HG02973 (cell line): ENCODE data around the gene RAI1.

Experiments
- ATAC-seq: cut with Tn5 transposase; IDR thresholded peaks from one replicate; pipeline ENCODE4 v1.9.1; 2021; ENCODE audit warnings: moderate library complexity; ENCODE audit not compliant: unreplicated experiment

The RAI1 gene

DNA sequence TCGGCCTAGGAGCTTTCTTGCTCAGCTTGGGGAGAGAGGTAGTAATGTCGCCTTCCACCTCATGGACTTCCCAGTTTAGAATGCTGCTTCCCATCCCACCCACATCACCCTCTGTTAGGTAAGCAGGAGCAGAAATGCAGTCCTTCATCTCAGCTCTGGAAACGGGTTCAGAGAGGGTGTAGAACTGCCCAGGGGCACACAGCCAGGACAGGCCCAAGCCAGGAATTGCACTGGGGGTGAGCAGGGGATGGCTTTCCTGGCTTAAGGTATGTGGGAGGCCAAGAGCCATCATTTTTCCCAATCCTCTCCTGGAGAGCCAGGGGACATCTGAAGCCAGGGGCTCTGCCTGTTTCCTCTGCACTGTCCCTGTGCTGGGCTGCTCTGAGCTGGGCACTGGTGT lies 33.6 kb downstream of the RAI1 start:
- no peak for ATAC-seq

DNA sequence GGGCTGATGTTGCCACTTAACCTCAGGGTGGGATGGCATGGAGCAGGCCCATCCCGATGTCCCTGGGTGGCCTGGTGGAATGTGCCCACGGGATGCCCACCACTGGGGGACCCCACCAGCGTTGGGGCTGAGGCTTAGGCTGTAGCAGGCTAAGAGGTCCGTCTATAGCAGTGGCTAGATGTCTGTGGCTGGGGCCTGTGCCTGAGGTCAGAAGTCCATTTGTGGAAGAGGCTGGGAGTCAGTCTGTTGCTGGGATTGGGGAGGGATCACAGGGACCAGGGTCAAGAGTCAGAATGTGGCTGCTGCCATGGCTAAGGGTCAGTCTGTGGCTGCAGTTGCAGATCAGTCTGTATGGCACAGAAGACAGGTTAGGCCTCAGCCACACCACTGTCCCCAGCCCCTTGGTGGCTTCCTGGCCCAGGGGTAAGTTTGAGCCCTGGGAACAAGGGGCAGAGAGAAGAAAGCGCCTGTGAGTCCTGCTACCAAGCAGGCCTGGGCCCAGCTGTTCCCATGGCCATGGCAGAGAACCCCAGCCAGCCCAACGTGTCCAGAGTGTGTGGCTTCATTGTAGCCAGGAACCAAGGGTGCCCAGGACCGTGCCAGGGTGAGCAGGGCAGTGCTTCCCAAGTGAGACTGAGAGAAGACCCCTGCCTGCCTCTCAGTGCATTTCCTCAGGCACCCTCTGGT lies 35.7 kb downstream of the RAI1 start:
- ATAC-seq, result no peak

DNA sequence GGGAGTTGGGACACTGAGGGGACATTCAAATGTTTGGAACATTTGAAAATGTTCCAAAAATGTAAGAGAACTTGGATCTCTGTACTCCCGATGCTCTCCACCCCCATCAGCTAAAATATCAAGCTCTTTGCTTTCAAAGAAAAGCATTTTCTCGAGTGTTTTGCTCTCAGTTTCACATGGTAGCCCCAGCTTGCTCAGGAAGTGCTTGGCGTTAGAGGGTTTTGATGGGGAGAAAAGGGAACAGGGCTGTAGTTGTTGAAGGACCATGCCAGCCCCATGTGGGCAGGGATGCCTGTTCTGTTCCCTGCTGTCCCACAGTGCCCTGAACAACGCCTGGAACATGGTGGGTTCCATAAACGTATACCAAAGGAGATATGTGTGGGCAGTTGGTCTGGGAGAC lies 37.0 kb downstream of the RAI1 start:
- ATAC-seq, result no peak

DNA sequence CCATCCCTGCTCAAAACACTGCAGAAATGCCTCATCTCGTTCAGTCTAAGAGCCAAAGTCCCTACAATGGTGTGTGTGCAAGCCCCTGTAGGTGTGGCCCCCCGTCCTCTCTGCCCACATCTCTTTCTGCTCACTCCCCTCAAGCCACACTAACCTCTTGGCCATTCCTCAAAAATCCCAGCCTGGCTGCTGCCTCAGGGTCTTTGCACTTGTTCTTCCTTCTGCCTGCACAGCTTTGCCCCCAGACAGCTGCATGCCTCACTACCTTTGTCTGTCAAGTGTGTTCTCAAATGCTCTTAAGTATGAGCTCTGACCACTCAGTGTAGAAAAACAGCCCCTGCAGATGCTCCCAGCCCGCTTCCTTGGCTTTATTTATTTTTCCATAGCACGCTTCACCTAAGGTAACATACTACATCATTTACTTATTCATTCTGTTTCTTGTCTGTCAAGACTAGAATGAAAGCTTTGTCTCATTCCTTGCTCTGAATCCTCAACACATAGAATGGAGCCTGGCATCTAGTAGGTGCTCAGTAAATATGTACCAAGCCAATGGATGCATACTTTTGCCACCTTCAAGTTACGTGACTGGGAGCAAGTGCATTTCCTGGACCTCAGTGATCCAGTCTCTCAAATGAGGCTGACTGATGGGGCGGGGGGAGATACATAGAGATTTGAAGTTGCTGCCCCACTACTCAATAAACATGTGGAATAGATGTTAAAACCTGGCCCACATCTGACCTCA lies 38.1 kb downstream of the RAI1 start:
- no peak for ATAC-seq

DNA sequence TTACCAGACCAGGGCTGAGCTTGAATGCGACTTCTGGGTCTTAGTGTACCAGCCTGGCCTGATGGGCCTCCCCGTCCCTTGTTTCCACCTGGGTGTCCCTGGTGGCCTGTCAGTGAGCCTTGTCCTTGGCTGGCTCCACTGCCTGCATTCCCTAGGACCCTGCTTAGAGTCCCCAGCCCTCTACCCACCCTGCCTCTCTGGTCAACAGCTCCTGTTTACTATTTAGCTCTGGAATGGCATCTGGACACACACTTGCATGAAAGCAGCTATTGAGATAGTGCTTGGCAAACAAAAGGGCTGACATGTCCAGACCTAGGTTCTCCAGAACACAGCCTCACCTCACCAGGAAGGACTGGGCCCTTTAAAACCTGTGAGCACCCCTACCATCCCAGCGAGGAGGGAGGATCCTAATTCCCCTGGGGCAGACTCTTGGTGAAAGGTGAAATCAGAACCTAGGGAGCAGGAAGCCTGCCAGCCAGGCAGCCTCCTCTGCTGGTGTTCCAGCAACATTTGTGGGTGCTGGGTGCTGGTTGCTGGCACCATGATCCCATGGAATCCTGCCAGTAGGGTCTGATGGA lies 38.8 kb downstream of the RAI1 start:
- no peak for ATAC-seq

DNA sequence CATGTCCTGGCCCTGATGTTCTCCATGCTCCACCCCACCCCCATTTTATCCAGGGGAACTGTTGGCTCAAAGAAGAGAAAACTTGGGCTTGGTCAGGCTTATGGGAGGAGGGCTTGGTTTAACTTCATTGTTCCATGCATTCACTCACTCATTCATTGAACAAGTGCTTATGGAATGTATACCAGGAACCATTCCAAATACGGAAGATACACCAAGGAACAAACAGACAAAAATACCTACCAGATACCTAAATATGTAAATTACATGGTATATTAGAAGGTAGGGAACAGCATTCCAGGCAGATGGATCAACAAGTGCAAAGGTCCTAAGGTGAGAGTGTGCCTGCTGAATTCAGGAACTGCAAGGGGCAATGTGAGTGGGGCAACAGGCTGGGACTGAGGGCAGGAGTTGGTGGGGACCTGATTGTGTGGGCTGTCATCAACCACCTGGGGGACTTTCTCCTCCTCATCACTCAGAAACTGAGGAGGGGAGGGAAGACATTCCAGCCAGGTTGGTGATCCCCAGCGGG lies 39.9 kb downstream of the RAI1 start:
- ATAC-seq, result no peak

DNA sequence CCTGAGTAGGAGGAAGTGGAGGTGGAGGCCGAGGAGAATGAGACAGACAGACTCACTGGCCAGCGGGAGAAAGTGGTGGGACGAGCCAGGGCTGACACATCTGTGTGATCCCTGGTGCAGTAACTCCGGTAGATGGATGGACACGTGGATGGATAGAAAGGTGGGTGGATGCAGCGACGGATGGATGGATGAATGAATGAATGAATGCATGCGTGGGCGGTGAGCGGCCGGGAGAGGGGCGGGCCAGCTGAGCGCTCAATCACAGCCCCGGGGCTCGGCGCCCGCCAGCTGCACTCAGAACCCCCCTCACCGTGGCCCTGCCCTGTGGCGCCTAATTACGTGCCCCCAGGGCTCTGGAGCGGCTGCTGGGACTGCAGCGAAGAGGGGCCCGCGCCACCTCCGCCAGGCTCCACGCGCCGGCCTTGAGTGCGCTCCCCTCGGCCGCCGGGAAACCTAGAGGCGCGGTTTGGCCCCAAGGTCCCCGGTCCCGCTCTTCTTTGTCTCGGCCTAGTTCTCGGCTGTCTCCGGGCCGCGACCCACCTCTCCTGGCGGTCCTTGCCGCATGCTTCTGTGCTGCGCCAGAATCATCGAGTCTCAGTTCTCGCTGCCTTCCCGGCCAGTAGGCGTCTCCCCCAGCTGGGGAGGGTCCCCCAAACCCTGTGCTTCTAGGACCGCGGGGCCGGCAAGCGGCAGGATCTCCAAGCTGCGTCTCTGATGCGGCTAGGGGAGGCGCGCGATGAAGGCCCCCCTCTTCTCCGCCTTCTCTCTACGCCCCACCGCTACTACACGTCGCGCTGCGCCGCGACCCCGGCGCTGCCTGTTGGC lies 41.0 kb downstream of the RAI1 start:
- ATAC-seq, result no peak

DNA sequence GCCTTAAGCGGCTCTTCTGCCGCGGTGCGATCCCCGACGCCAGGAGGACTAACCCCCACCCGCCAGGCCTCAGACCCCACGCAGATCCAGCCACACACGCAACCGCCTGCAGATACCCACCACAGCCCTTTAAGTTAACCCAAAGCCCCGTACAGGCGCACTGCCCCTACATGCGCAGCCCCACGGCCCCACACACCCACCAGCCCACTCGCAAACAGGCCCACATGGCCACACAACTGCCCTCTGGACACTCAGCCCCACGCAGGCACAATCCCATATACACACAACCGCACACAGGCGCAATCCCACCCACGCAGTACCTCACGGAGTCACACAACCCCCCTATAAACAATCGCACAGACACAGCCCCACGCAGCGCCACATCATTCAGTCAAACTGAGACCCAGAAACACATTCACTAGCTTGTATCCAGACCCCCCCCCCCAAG lies 41.7 kb downstream of the RAI1 start:
- no peak for ATAC-seq

DNA sequence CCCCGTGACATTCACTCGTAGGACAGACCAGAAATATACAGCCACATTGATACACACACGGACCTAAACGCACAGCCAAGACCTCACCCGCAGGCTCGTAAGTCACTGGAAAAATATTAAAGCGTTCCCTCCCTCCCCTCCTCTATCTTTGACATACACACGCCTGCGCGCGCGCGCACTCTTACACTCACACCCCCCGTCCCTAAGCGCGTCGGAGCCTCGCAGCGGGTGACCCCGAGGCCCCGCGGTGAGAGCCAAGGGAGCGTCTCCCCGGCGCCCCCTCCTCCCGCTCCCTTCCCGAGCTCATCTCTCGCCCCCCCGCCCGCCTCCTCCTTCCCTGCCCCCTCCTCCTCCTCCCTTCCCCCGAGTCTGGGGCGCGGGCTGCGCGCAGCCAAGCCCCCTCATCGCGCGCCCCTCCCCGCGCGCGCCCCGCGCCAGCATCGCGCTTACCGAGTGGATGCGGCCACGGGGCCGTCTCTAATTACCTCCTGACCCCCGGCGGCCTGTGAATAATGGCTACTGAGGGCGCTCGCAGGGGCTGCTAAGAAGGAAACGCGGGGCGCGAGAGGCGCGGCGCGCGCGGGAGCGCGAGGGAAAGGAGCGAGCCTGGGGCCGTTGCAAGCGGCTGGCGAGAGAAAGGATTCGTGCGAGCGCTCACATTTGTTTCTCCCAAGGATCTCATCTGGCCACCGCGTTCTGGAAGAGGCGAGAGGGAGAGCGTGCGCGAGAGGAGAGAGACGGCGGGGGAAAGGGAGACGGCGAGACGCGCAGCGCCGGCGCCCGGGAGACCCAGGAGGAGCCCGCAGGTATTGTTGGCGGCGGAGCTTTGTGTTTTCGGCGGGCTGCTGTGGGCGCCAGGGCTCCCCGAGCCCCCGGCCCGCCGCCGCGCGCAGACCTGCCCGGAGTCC lies 42.4 kb downstream of the RAI1 start:
- ATAC-seq, result no peak

DNA sequence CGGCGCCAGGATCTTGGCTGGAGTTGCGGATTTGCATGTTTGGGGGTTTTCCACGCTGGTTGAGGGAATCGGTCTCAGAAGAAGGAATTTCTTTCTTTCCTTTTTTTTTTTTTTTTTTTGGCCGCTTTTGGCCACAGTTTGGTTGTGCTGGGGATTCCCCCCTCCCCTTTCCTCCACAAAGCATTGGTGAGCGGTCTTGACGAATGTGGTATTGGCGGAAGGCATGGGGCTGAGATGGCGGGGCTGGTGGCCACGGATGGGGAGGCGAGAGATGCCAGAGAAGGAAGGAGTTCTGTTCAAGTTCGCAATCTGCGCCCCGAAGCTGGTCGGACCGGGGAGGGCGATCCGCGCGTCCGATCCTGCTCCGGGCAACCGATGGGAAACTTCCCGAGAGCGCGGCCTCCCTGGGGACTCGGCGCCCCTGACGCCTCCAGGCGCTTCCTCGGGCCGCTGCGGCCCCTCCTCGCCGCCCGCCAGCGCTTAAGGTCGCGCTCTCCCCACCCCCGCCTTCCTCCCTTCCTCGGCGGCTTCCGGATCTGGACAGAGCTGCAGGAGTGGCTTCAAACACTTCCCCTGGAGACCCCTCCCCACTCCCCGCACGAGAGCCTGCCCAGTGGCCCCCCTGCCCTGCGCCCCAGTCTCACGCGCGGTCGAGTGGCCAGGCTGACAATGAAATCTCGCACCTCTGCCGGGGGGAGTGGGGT lies 43.2 kb downstream of the RAI1 start:
- ATAC-seq, result no peak

DNA sequence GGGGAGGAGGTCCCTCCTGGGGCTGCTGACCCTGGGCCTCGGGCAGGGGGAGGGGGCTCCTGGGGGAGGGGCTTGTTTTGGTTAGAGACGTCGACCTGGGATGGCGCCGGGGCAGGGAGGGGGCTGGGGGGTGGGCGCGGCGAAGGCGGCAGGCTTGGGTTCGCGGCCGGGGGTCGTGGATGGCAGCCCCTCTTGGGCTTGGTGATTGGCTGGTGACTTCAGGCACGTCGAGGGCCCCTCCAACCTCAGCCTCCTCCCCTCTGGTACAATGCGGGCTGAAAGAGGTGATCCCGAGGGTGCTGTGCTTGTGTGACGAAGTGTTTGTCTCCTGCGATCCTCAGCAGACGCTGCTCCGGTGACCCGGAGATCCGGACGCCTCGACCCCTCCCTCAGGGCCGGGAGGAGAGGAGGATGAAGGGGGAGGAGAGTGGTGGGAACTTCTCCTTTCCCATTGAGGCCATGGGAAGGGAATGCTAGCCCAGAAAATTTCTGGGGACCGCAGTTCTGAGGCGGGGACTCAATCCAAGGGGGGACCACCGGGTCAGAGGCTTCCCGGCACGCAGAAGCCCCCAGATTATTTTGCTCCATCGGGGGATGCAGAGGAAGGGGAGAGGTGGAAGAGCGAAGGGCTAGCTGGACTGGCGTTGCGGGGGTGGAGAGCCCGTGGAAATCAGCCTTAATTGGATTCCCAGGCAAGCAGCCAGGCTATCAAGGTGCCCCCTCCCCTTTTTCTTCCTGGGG lies 43.9 kb downstream of the RAI1 start:
- ATAC-seq, result no peak

DNA sequence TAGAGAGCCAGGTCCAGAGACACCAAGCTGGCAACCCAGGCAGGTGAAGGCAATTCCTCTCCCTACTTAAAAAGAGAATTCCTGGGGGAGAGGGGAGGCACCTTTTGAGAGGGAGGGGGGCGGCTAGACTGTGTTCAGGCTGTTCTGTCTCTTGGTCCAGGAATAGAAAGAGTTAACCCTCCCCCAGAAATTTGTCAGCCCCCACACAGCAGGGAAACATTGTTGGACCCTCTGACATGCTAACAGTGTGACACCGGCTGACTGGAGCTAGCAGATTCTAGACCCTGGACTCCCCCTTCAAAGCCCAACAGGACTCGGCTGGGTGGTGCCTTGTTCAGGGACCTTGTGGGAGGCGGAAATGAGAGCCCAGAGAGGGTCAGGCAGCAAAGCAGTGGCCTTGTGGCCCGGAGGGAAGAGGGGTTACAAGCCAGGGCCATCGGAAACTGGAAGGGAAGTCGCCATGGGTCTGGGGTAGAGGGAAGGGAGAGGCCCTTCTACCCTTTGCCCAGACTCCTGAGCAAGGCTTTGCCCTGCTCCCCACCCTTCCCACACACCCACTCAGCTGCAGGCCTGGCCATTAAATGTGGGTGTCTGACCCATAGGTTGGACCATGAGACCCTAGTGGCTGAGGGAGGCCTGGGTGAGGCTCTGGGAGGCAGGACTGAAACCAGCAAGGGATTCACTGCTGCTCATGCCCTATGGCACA lies 44.6 kb downstream of the RAI1 start:
- ATAC-seq, result no peak

DNA sequence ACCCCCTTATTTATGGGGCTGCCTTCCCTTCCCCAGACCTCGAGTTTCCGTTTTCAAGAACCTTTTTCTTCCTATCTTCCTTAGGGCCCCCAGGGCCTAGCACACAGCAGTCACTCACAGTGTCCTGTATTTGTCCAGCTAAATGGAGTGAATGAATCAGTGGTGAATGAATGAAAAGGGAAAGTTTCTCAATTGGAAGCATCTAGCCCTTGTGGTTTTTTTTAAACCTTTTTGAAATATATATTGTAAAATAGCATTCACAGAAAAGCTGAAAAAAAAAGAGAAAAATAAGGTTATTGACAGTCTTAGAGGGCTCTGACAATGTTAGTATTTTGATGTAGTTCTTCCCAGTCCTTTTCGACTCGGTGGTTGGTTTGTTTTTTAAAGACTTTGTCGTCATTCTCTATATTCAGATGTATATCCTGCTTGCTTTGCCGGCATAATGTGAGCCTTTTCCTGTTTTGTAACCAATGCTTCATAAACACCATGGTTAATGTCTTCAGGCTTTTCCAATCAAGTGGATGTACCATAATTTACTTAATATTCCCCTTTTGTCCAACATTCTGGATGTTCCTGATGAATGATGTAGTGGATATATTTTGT lies 45.3 kb downstream of the RAI1 start:
- no peak for ATAC-seq

DNA sequence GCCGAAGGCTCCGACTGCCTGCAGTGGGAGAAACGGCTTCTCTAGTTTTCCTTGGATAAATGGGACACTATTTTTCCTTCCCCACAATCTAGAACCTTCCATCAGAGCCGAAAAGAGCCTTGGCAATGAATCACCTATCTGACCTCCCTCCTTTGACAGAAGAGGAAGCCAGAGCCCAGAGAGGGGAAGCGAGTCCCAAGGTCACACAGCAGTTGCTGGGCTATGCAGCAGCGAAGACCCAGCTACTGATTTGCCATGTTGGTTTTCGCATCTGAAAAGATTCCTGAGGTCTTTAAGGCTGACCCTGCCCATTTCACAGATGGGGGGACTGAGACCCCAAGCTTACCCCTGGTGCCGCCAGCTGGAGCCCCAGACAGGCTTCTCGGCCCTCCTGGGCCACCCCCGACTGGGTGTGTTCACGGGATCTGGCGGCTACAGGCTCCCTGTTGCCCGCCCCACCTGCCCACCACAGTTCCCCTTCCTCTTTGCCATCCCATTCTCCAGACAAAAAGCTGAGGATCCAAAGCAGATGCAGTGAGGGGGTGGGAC lies 45.9 kb downstream of the RAI1 start:
- ATAC-seq, result no peak

DNA sequence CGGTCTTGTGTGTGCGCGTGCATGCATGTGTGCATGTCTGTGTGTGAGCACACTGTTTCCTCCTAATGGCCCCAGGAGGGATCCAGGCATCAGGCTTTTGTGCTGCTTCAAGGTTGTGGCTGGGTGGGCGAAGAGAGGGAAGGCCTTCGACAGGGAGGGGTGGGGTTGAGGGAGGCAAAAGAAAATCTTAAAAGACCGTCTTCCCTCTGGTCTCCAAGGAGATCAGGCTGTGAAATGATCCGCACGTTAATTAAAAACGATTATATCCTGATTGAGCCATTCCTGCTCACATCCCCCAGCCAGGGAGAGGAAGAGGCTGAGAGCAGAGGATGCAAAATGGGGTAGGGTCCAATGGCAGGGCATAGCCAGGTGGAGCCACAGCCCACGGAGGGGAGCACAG lies 46.9 kb downstream of the RAI1 start:
- ATAC-seq, result no peak

DNA sequence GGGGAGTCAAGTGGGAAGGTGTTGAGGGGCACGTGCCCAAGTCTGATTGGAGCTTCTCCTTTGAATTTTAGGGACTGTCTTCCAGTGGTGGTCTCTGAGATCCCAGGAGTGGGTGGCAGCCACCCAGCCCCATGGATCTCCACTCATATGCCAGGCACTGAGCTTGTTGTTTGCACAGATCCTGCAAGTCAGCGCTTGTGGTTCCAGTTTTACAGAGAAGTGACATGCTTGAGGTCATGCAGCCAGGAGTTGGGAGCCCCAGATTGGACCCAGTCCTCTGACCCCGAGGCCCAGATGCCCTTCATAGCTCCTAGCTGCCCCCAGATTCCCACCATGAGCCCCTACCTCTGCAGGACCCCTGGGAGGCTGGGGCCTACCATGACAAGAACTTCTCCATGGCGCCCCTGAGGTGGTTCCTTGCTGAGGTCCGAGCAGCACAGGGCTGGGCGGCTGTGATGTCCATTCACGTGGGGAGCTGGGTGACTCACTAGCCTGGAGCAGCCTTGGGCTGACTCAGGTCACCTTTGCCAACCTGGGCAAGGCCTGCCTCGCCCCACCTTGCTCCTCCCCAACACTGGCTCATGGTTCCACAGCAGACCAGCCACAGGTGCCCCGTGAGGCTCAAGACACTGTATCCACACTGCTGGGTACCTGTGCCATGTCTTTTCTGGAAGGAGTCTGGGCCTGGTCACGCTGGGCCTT lies 47.4 kb downstream of the RAI1 start:
- ATAC-seq, result no peak
